SU-DHL-6 (cell line): ENCODE measurements around the gene RGR.
"Not testable (repeated sequence)": the region's sequence is repeated elsewhere in the genome, so short reads cannot be mapped to it uniquely, and the experiment has no call there.

Source experiments
- H2AFZ ChIP-seq: fragments of 200-600 bp; sonication (generic); 2 replicates; pipeline ENCODE4 v1.6.1; 2014; ENCODE audit warnings: low read depth, mild to moderate bottlenecking, moderate library complexity, mixed read lengths, antibody characterized with exemption, low read length; ENCODE audit not compliant: severe bottlenecking
- H3F3A ChIP-seq: fragments of 200-600 bp; shearing (Covaris generic); 2 replicates; pipeline ENCODE4 v1.6.0; 2016; ENCODE audit warnings: antibody characterized with exemption, mild to moderate bottlenecking; ENCODE audit not compliant: insufficient read depth
- H3K27ac ChIP-seq: fragments of 200-600 bp; sonication (generic); 2 replicates; pipeline ENCODE4 v1.5.1; 2016; ENCODE audit warnings: low read depth, mild to moderate bottlenecking, low read length, moderate library complexity, mixed read lengths
- H3K27me3 ChIP-seq: fragments of 200-600 bp; sonication (generic), shearing (Covaris generic); 2 replicates; pipeline ENCODE4 v1.6.0; 2014; ENCODE audit warnings: mild to moderate bottlenecking, low read length
- H3K36me3 ChIP-seq: fragments of 200-600 bp; sonication (generic); 2 replicates; pipeline ENCODE4 v1.6.1; 2014; ENCODE audit warnings: mild to moderate bottlenecking, low read length, mixed read lengths
- H3K4me2 ChIP-seq: fragments of 300-600, 200-600 bp; shearing (Covaris generic), sonication (generic); 2 replicates; pipeline ENCODE4 v1.6.0; 2014; ENCODE audit warnings: low read length, low read depth, mild to moderate bottlenecking; ENCODE audit not compliant: poor library complexity, severe bottlenecking
- H3K4me3 ChIP-seq: fragments of 200-600 bp; sonication (generic); 2 replicates; pipeline ENCODE4 v1.5.1; 2014; ENCODE audit warnings: antibody characterized with exemption, low read length, mild to moderate bottlenecking, mixed read lengths; ENCODE audit not compliant: insufficient read depth, poor library complexity, severe bottlenecking
- H3K79me2 ChIP-seq: fragments of 200-600 bp; sonication (generic); 2 replicates; pipeline ENCODE4 v1.6.1; 2014; ENCODE audit warnings: mild to moderate bottlenecking, low read length, moderate library complexity; ENCODE audit not compliant: insufficient read depth
- H3K9ac ChIP-seq: fragments of 200-600 bp; sonication (generic); 2 replicates; pipeline ENCODE4 v1.7.0; 2014; ENCODE audit warnings: mild to moderate bottlenecking, low read length
- H3K9me2 ChIP-seq: fragments of 200-600 bp; sonication (generic); replicated peaks from 2 replicates; pipeline ENCODE4 v1.6.1; 2014; ENCODE audit warnings: low read length; ENCODE audit not compliant: insufficient read depth
- H3K9me3 ChIP-seq: fragments of 200-600 bp; sonication (generic); 2 replicates; pipeline ENCODE4 v1.6.1; 2014; ENCODE audit warnings: low read length, mixed read lengths; ENCODE audit not compliant: insufficient read depth
- H4K20me1 ChIP-seq: fragments of 200-600 bp; sonication (generic); 2 replicates; pipeline ENCODE4 v1.6.1; 2014; ENCODE audit warnings: low read depth, mild to moderate bottlenecking, antibody characterized with exemption, low read length, moderate library complexity, mixed read lengths
- EZH2phosphoT487 ChIP-seq: fragments of 200-600 bp; sonication (generic), shearing (Covaris generic); conservative IDR thresholded peaks from 2 replicates; pipeline ENCODE4 v1.6.1; 2018; ENCODE audit warnings: mild to moderate bottlenecking, antibody characterized with exemption, low read length, moderate library complexity, mixed read lengths
- TF ChIP-seq, protein P1 (sequence below): fragments of 200-600 bp; sonication (generic); IDR thresholded peaks from one replicate; pipeline ENCODE4 v1.5.1; 2017; ENCODE audit warnings: antibody characterized with exemption, mild to moderate bottlenecking, low read length, moderate library complexity; ENCODE audit not compliant: insufficient read depth, poor library complexity, severe bottlenecking

Gene RGR

DNA sequence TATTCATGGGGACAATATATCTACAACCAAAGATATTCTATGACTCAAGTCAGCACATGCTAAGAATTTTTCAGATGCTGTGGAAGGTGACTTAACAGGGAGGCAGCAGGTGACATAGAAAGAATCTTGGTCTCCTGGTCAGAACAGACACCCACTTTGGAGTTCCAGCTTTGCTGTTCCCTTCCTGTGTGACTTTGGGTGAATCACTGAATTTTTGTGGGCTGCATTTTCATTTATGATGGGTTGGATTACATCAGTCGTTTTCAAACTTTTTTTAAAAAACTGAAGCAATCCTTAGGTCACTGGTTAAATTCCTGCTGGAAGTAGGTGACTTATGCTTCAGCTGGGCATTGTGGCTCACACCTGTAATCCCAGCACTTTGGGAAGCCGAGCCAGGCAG, 24.9 kb downstream of the RGR start:
- Histone ChIP-seq H3K79me2 (no peaks in the 10 kb centered on the region), H3K9me2 (no peaks in the 10 kb centered on the region), H3F3A (no peaks in the 10 kb centered on the region), H4K20me1 (no peaks in the 10 kb centered on the region), H3K9me3 (no peaks in the 10 kb centered on the region), H2AFZ (no peak overlapping the region), H3K4me2 (no peak overlapping the region), H3K36me3 (no peaks in the 10 kb centered on the region), H3K9ac (no peak overlapping the region), H3K27me3 (no peaks in the 10 kb centered on the region), H3K4me3 (no peak overlapping the region), H3K27ac (no peak overlapping the region)
- TF ChIP-seq EZH2phosphoT487, result no peak
- TF ChIP-seq, protein P1, sequence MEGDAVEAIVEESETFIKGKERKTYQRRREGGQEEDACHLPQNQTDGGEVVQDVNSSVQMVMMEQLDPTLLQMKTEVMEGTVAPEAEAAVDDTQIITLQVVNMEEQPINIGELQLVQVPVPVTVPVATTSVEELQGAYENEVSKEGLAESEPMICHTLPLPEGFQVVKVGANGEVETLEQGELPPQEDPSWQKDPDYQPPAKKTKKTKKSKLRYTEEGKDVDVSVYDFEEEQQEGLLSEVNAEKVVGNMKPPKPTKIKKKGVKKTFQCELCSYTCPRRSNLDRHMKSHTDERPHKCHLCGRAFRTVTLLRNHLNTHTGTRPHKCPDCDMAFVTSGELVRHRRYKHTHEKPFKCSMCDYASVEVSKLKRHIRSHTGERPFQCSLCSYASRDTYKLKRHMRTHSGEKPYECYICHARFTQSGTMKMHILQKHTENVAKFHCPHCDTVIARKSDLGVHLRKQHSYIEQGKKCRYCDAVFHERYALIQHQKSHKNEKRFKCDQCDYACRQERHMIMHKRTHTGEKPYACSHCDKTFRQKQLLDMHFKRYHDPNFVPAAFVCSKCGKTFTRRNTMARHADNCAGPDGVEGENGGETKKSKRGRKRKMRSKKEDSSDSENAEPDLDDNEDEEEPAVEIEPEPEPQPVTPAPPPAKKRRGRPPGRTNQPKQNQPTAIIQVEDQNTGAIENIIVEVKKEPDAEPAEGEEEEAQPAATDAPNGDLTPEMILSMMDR, result no peak

DNA sequence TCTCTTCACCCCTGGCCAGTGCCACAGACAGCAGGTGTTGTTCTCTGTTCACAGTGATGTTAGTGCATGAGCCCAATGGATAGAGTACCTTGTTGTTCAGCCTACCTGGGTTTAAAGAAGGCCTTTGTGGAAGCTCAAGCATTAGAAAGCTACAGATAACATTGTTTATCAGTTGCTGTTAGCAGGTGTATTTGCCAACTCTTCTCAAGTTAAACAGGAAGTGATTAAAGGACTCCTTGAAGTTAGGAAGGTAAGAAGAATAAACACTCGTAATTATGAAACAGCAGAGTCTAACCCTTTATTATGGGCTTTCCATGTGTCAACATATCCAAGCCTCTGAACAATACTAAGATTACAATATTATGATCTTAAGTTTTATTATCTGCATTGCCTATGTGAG, 25.9 kb downstream of the RGR start:
- H3K27ac ChIP-seq, result no peak overlapping the region
- no peaks in the 10 kb centered on the region for H3K9me2 ChIP-seq

DNA sequence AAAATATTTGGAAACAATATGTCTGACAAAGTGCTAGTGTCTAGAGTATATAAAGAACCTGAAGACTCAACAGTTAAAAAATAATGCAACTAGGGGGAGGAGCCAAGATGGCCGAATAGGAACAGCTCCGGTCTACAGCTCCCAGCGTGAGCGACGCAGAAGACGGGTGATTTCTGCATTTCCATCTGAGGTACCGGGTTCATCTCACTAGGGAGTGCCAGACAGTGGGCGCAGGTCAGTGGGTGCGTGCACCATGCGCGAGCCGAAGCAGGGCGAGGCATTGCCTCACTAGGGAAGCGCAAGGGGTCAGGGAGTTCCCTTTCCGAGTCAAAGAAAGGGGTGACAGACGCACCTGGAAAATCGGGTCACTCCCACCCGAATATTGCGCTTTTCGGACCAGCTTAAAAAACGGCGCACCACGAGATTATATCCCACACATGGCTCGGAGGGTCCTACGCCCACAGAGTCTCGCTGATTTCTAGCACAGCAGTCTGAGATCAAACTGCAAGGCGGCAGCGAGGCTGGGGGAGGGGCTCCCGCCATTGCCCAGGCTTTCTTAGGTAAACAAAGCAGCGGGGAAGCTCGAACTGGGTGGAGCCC, 35.1 kb downstream of the RGR start:
- H2AFZ ChIP-seq, H4K20me1 ChIP-seq, H3K9me2 ChIP-seq, H3K36me3 ChIP-seq, H3K79me2 ChIP-seq, H3K9me3 ChIP-seq, H3K27me3 ChIP-seq, H3K4me3 ChIP-seq, H3F3A ChIP-seq, H3K9ac ChIP-seq, H3K27ac ChIP-seq, H3K4me2 ChIP-seq: not testable (repeated sequence)

More for the DNA sequence above, 25.9 kb downstream of the RGR start:
- TF ChIP-seq, protein P1, result no peak
- TF ChIP-seq EZH2phosphoT487, result no peak
- H3K4me3 ChIP-seq, result no peak overlapping the region
- no peak overlapping the region for H2AFZ ChIP-seq
- H3F3A ChIP-seq, result no peaks in the 10 kb centered on the region
- H3K79me2 ChIP-seq, result no peaks in the 10 kb centered on the region
- H4K20me1 ChIP-seq, result no peaks in the 10 kb centered on the region
- H3K27me3 ChIP-seq, result no peaks in the 10 kb centered on the region
- H3K36me3 ChIP-seq, result no peaks in the 10 kb centered on the region
- no peaks in the 10 kb centered on the region for H3K9me3 ChIP-seq
- H3K4me2 ChIP-seq, result no peak overlapping the region
- H3K9ac ChIP-seq, result no peak overlapping the region

DNA sequence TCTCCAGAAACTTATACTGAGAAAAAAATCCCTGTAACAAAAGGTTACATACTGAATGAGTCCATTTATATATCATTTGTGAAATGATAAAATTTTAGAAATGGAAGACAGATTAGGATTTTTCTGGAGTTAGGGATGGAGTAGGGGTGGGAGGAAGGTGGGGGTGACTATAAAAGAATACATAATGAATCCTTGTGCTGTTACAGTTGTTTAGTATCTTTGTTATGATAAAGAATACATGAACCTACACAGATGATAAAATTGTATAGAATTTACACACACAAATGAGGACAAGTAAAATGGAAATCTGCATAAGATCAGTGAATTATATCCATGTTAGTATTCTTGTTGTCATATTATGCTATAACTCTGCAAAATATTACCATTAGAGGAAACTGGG, 41.8 kb downstream of the RGR start:
- TF ChIP-seq, protein P1, result no peak
- TF ChIP-seq EZH2phosphoT487, result no peak
- H3K9me3 ChIP-seq, result no peaks in the 10 kb centered on the region
- H3F3A ChIP-seq, result no peaks in the 10 kb centered on the region

More for the DNA sequence above, 41.8 kb downstream of the RGR start:
- no peaks in the 10 kb centered on the region for H3K36me3 ChIP-seq
- no peaks in the 10 kb centered on the region for H4K20me1 ChIP-seq
- no peaks in the 10 kb centered on the region for H3K9me2 ChIP-seq
- no peak overlapping the region for H3K4me3 ChIP-seq
- no peak overlapping the region for H2AFZ ChIP-seq
- H3K79me2 ChIP-seq, result no peaks in the 10 kb centered on the region
- H3K9ac ChIP-seq, result no peak overlapping the region
- H3K4me2 ChIP-seq, result no peak overlapping the region
- no peaks in the 10 kb centered on the region; the same call in 1 of the 2 replicates for H3K27me3 ChIP-seq
- H3K27ac ChIP-seq, result no peak overlapping the region
